T-cell (primary cell): ENCODE results near the gene TBC1D22A. TPM values are rescaled to one million over a fixed set of nuclear protein-coding genes. Genes with fewer than 3 reads are reported as not detected.

Experiments
- ATAC-seq, 4 experiments: fragments of 200-7000 bp in 3 of 4; fragments of 150-1000 bp in 1 of 4; cut with Tn5 transposase; replicated peaks in 1 of 4; 1 replicate in 3 of 4; 2 replicates in 1 of 4; pipeline ENCODE4 v1.10.0; 2021; ENCODE audit warnings: moderate library complexity in 3 of 4, mild to moderate bottlenecking in 2 of 4, moderate number of reproducible peaks in 1 of 4
- CTCF ChIA-PET, 2 donors: fragments of 300-600 bp; sonication (Branson Sonifier 250); formaldehyde crosslinking; loops; one replicate each; lab custom pipeline; 2022; ENCODE audit warnings: antibody characterized with exemption in 2 of 2; lab: Charles Lee
- POLR2A ChIA-PET, 2 donors: fragments of 300-600 bp; sonication (Branson Sonifier 250); formaldehyde crosslinking; loops; one replicate each; lab custom pipeline; 2022; ENCODE audit warnings: antibody characterized with exemption in 2 of 2; lab: Charles Lee
- DNase-seq, 35 experiments: peaks; one replicate each; pipeline versions ENCODE4 v3.0.0 to v3.0.0-alpha.2; 2013 to 2023
- H3K27ac ChIP-seq: one replicate; pipeline ENCODE4 v1.5.1; 2013; ENCODE audit warnings: low read length
- H3K27me3 ChIP-seq, 2 experiments: replicated peaks in 1 of 2; 1 replicate in 1 of 2; 2 replicates in 1 of 2; pipeline versions ENCODE4 v1.6.1 to v1.7.0; 2013; ENCODE audit warnings: low read length in 1 of 2, mixed read lengths in 1 of 2; ENCODE audit not compliant: control insufficient read depth in 2 of 2, insufficient read depth in 2 of 2; ENCODE audit errors: extremely low read depth in 1 of 2
- H3K36me3 ChIP-seq, 2 donors: 1 replicate in 1 of 2; 2 replicates in 1 of 2; pipeline versions ENCODE4 v1.6.1 to v1.7.0; 2013; ENCODE audit warnings: low read length in 1 of 2; ENCODE audit not compliant: control insufficient read depth in 2 of 2, insufficient read depth in 1 of 2; ENCODE audit errors: extremely low read depth in 1 of 2
- H3K4me1 ChIP-seq, 2 experiments: 1 replicate in 1 of 2; 2 replicates in 1 of 2; pipeline versions ENCODE4 v1.6.1 to v1.7.0; 2013; ENCODE audit warnings: low read length in 2 of 2, mixed read lengths in 1 of 2; ENCODE audit not compliant: insufficient read depth in 2 of 2, control insufficient read depth in 1 of 2; ENCODE audit errors: extremely low read depth in 1 of 2
- H3K4me3 ChIP-seq, 2 donors: 1 replicate in 1 of 2; 2 replicates in 1 of 2; pipeline versions ENCODE4 v1.5.1 to v1.7.0; 2013; ENCODE audit warnings: mild to moderate bottlenecking in 2 of 2, low read length in 1 of 2, moderate library complexity in 1 of 2; ENCODE audit not compliant: control insufficient read depth in 1 of 2; ENCODE audit errors: extremely low read depth in 1 of 2
- H3K9me3 ChIP-seq: 2 replicates; pipeline ENCODE4 v1.7.0; 2013
- H3K27ac Mint-ChIP-seq, 2 donors: one replicate each; pipeline ENCODE4 v1.8.0; 2020 to 2021; ENCODE audit warnings: mild to moderate bottlenecking in 2 of 2, mixed read lengths in 2 of 2
- H3K27me3 Mint-ChIP-seq, 2 donors: one replicate each; pipeline ENCODE4 v1.8.0; 2021 to 2022; ENCODE audit warnings: mixed read lengths in 2 of 2
- H3K36me3 Mint-ChIP-seq: one replicate; pipeline ENCODE4 v1.8.0; 2021; ENCODE audit warnings: mixed read lengths
- H3K4me1 Mint-ChIP-seq, 3 donors: one replicate each; pipeline ENCODE4 v1.8.0; 2020 to 2022; ENCODE audit warnings: mixed read lengths in 3 of 3, mild to moderate bottlenecking in 1 of 3
- H3K4me3 Mint-ChIP-seq, 3 donors: one replicate each; pipeline ENCODE4 v1.8.0; 2020 to 2022; ENCODE audit warnings: mild to moderate bottlenecking in 3 of 3, mixed read lengths in 3 of 3, moderate library complexity in 3 of 3
- H3K9me3 Mint-ChIP-seq, 3 donors: one replicate each; pipeline ENCODE4 v1.8.0; 2020 to 2022; ENCODE audit warnings: mixed read lengths in 3 of 3
- WGBS: methylation state at CpG from one replicate; pipeline ENCODE4 v1.1.5; 2013; ENCODE audit warnings: missing lambda C conversion rate; ENCODE audit not compliant: insufficient coverage; 5-methylcytosine and 5-hydroxymethylcytosine counted together
- total RNA-seq, 35 experiments: library from RNA in 6 of 35; stranded (reverse) in 6 of 35; fragments of 120-200 nt in 1 of 35; gene quantifications; one replicate each; pipeline versions ENCODE4 v1.2.1 to v1.2.4 and lab custom pipeline; 2013 to 2026

The TBC1D22A gene
- total RNA-seq, 5 donors from 2014 or later (not counting 1 experiment from before 2014, with no cell fraction given), result 38.3 to 67.8 (median 57.7) TPM

DNA sequence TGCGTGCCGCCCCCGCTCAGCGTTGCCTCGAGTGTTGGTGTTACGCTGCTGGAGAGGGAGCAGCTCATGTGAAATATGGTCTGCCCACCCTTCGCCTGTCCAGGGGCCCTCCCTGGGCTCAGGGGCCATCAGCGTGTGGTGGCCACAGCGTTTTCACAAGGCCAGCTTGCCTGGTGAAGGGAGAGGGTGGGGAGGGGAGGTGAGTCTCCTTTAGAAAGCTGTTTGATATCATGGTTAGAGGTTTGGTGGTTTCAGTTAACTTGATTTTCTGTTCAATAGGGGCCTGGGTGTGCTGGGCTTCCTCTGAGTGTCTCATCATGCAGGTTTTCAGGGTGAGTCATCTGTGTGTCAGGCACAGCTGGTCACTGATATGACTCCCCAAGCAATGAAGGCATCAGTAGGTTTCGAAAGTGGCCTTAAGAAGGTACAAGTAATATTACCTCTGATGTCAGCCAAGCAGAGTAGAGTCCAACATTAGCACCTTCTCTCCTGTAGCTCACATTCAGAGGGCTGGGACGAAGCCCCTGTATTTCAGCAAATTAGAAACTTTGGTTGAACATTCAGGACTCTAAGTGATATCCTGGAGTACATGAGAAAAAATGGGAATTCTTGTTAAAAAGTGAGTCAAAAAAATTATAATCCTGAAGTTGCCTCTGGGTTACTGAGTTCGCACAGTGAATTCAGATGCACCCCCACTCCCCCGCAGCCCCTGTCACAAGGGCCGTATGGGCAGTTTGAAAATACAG is 172.5 kb downstream of the TBC1D22A start:
- H3K4me1 ChIP-seq, result no peaks in the 10 kb centered on the region
- H3K36me3 Mint-ChIP-seq, result peaks cover 52% of the 10 kb centered on the region
- H3K9me3 ChIP-seq, result no peaks in the 10 kb centered on the region
- ATAC-seq (no peak), DNase-seq (peak in 1 of 35 experiments; percentile 11)
- POLR2A ChIA-PET, result no interaction called here
- no peak overlapping the region for H3K27ac ChIP-seq
- H3K36me3 ChIP-seq, result peaks cover 0 to 14% of the 10 kb centered on the region in 2 donors
- no peaks in the 10 kb centered on the region for H3K27me3 ChIP-seq
- peaks cover 21 to 36% (median 23%) of the 10 kb centered on the region in 3 donors for H3K4me1 Mint-ChIP-seq
- no peak overlapping the region for H3K4me3 Mint-ChIP-seq
- WGBS, result 87% methylated on average over 12 of the region's 14 CpGs
- no peaks in the 10 kb centered on the region for H3K27me3 Mint-ChIP-seq
- no peaks in the 10 kb centered on the region for H3K9me3 Mint-ChIP-seq
- CTCF ChIA-PET, result no interaction called here
- no peak overlapping the region for H3K4me3 ChIP-seq
- H3K27ac Mint-ChIP-seq, result no peak overlapping the region

DNA sequence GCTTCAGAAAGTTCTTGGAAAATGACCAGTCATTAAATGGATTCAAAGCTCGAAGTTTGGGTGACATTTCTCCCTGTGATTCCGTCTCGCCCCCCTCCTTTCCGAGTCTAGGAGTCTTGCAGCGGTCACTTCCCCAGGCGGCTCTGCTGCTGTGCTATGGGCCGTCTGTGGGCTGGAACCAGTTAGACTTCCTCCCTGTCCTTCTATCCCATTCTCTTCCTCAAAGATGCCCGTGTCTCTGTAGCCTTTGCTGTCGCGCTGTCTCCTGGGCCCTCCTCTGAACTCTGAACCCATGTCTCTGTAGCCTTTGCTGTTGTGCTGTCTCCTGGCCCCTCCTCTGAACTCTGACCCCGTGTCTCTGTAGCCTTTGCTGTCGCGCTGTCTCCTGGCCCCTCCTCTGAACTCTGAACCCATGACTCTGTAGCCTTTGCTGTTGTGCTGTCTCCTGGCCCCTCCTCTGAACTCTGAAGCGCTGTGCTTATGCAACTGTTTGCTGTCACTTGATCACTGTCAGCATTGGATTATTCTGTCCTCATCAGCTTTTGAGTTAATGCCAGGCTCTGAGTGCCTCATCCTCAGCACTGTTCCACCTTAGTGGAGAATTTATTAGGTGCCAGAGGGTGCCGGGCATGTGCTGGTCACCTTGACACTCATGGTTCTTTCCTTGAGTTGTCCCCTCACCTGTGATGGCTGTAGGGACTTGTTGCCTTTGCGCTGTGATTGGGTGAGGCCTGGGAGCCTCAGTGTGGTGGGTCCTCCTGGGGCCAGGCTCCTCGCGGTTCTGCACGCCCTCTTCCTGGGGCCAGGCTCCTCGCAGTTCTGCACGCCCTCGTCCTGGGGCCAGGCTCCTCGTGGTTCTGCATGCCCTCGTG is 173.3 kb downstream of the TBC1D22A start:
- no peaks in the 10 kb centered on the region for H3K4me1 ChIP-seq
- peaks cover 21 to 35% (median 23%) of the 10 kb centered on the region in 3 donors for H3K4me1 Mint-ChIP-seq
- H3K27me3 Mint-ChIP-seq, result no peaks in the 10 kb centered on the region
- peaks cover 47% of the 10 kb centered on the region for H3K36me3 Mint-ChIP-seq
- POLR2A ChIA-PET, result no interaction called here
- CTCF ChIA-PET, result no interaction called here
- no peaks in the 10 kb centered on the region for H3K9me3 ChIP-seq
- no peak overlapping the region for H3K27ac Mint-ChIP-seq
- 92% methylated on average over 22 of the region's 24 CpGs for WGBS
- DNase-seq, result peak in 1 of 35 experiments; percentile 9
- ATAC-seq, result no peak
- no peak overlapping the region for H3K27ac ChIP-seq
- H3K4me3 Mint-ChIP-seq, result no peak overlapping the region
- H3K4me3 ChIP-seq, result no peak overlapping the region
- H3K9me3 Mint-ChIP-seq, result no peaks in the 10 kb centered on the region
- H3K27me3 ChIP-seq, result no peaks in the 10 kb centered on the region
- H3K36me3 ChIP-seq, result peaks cover 0 to 14% of the 10 kb centered on the region in 2 donors

DNA sequence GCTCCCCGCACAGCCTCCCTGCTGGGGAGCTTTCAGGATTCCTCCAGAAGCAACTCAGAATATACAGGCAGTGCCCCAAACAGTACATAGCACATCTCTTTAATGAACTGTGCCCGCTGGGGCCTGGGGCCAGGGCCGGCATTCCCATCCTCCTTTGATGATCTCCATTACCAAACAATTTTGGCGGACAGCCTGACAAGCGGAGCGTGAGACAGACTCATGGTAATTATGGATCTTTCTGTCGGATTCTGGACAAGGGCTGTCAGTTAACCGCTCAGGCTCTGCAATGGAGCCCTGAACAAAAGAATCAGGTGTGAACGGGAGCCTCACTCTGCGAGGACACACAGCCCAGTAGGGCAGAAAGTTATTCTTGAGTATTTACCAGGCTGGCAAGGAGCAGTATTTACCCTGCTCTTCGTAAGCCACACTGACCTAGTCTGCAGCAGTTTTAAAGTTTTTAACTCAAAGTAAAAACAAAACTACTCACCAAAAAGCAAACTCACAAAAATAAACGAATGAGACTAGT is 174.0 kb downstream of the TBC1D22A start:
- ChIA-PET POLR2A (no interaction called here), CTCF (no interaction called here)
- H3K4me3 Mint-ChIP-seq, result no peak overlapping the region
- no peak for ATAC-seq
- Histone ChIP-seq H3K4me3 (no peak overlapping the region), H3K27ac (no peak overlapping the region), H3K9me3 (no peaks in the 10 kb centered on the region), H3K36me3 (peaks cover 0 to 10% of the 10 kb centered on the region in 2 donors), H3K4me1 (no peaks in the 10 kb centered on the region), H3K27me3 (no peaks in the 10 kb centered on the region)
- H3K27me3 Mint-ChIP-seq, result no peaks in the 10 kb centered on the region
- peaks cover 21 to 32% (median 23%) of the 10 kb centered on the region in 3 donors for H3K4me1 Mint-ChIP-seq
- H3K36me3 Mint-ChIP-seq, result peaks cover 40% of the 10 kb centered on the region
- peak in 1 of 35 experiments; percentile 10 for DNase-seq
- H3K9me3 Mint-ChIP-seq, result no peaks in the 10 kb centered on the region
- H3K27ac Mint-ChIP-seq, result no peak overlapping the region
- 100% methylated on average over 4 of the region's 12 CpGs for WGBS

DNA sequence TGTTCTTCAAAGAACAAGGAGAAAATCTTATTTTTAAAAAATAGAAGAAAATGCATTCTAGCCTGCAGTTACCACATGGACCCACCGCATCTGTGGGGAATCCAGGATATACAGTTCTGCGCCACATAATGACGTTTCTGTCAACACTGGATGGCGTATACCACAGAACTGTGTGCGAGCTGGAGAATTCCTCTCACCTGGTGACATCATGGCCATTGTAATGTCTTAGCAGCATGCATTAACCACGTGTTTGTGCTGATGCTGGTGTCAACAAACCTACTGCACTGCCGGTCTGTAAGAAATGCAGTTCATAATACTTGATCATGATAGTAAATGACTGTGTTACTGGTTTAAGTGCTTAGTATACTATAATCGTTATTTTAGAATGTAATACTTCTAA is 174.7 kb downstream of the TBC1D22A start:
- 94% methylated on average over 4 of the region's 8 CpGs for WGBS
- H3K36me3 ChIP-seq, result peaks cover 0 to 6% of the 10 kb centered on the region in 2 donors
- H3K9me3 Mint-ChIP-seq, result no peaks in the 10 kb centered on the region
- H3K4me1 Mint-ChIP-seq, result peaks cover 17 to 26% (median 19%) of the 10 kb centered on the region in 3 donors
- H3K4me3 Mint-ChIP-seq, result no peak overlapping the region
- H3K27me3 Mint-ChIP-seq, result no peaks in the 10 kb centered on the region
- POLR2A ChIA-PET, result no interaction called here
- DNase-seq (peak in 1 of 35 experiments; percentile 3), ATAC-seq (no peak)
- no peak overlapping the region for H3K27ac ChIP-seq
- H3K9me3 ChIP-seq, result no peaks in the 10 kb centered on the region
- CTCF ChIA-PET, result no interaction called here
- no peaks in the 10 kb centered on the region for H3K27me3 ChIP-seq
- H3K36me3 Mint-ChIP-seq, result peaks cover 33% of the 10 kb centered on the region
- H3K4me3 ChIP-seq, result no peak overlapping the region
- H3K4me1 ChIP-seq, result peaks cover 0 to 1% of the 10 kb centered on the region in 2 experiments
- no peak overlapping the region for H3K27ac Mint-ChIP-seq

DNA sequence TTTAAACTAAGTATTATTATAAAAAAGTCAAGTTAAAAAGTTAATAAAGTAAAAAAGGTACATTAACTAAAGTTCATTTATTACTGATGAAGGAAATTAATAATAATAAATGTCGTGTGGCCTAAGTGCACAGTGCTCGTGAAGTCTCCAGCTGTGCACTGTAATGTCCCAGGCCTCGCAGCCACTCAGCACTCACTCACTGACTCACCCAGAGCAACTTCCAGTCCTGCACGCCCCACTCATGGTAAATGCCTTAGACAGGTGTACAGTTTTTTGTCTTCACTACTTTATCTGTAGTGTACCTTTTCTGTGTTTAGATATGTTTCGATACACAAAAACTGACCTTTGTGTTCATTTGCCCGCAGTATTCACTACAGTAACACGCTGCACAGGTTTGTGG is 175.5 kb downstream of the TBC1D22A start:
- H3K9me3 ChIP-seq, result no peaks in the 10 kb centered on the region
- H3K4me1 ChIP-seq, result peaks cover 0 to 4% of the 10 kb centered on the region in 2 experiments
- no peak overlapping the region for H3K4me3 ChIP-seq
- Mint-ChIP-seq H3K4me3 (no peak overlapping the region), H3K36me3 (peaks cover 34% of the 10 kb centered on the region), H3K9me3 (no peaks in the 10 kb centered on the region), H3K27me3 (no peaks in the 10 kb centered on the region), H3K27ac (no peak overlapping the region), H3K4me1 (peaks cover 18 to 28% (median 26%) of the 10 kb centered on the region in 3 donors)
- WGBS, result 100% methylated on average over 3 of the region's 7 CpGs
- no peak for ATAC-seq
- H3K27ac ChIP-seq, result no peak overlapping the region
- POLR2A ChIA-PET, result no interaction called here
- H3K36me3 ChIP-seq, result peaks cover under 1 to 4% of the 10 kb centered on the region in 2 donors
- H3K27me3 ChIP-seq, result no peaks in the 10 kb centered on the region
- no peak for DNase-seq
- CTCF ChIA-PET, result no interaction called here
